ENCODE results near the gene BARD1.

GRCh38 chr2:214716811-214717560, 92.5 kb downstream of the BARD1 start:
- TF ChIP-seq CTCF (conservative IDR thresholded peaks at IDR 0.05; ENCODE audit: low read length), result no peak
- no peak for TF ChIP-seq EZH2phosphoT487 (IDR thresholded peaks at IDR 0.05; ENCODE audit: borderline replicate concordance)

Data from Loucy (cell line).